C4-2B (cell line): ENCODE measurements around the gene IFFO2.

Source experiments
- H3K27ac ChIP-seq: fragments of 450-650 bp; 2 replicates; pipeline ENCODE4 v1.5.1; 2017
- ZFX ChIP-seq: fragments of 450-650 bp; IDR thresholded peaks from 2 replicates; pipeline ENCODE4 v1.6.1; 2017
- TF ChIP-seq, protein P1 (sequence below): fragments of 450-650 bp; conservative IDR thresholded peaks from 2 replicates; pipeline ENCODE4 v1.5.1; 2017; ENCODE audit warnings: mild to moderate bottlenecking

Gene IFFO2

DNA sequence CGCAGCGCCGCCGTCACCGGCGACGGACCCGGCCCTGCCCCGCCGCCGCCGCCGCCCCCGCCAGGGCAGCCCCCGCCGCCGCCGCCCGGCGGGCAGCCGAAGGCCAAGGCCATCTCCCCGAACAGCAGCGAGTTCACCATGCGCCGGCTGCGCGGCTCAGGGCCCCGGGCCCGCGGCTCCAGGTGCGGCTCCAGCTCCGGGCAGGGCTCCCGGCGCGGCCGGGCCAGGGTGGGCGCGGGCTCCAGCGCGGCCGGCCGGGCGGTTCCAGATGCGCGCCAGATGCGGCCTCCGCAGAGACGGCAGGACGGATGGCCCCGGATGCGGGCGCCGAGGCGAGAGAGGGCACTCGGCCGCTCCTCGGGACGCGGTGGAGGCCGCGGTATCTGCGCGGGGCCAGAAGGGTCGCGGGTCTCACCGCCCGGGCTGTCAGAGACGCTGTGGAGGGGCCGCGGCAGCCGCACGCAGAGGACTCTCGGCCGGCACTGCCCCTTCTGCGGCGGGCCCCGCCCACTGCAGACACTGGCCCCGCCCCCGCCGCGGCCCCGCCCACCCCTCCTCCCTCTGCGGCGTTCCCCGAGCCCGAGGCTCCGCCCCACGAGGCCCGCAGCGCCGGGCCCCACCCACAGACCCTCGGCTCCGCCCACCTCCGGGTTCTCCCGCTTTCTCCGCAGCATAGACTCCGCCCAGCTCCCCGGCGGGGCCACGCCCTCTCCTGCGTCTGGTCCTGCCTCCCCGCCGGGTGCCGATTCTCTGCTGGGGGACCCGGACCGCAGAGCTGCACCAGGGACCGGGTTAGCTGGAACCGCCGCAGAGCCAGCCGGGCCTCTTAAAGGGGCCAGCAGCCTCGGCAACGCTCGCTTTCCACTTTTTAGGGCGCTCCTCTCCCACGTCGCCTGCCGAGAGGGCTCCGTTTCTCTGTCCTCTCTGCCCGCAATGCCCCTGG, at the start of gene IFFO2:
TSS of gene IFFO2 (minus strand) at position 484 of the 943 bp plus-strand sequence. CDS start at position 140, 344 bp downstream.
- peak within 1 kb of the TSS; percentile 53 for H3K27ac ChIP-seq
- TF ChIP-seq ZFX, result peak; percentile 33; the same call in 1 of the 2 replicates
- TF ChIP-seq, protein P1, sequence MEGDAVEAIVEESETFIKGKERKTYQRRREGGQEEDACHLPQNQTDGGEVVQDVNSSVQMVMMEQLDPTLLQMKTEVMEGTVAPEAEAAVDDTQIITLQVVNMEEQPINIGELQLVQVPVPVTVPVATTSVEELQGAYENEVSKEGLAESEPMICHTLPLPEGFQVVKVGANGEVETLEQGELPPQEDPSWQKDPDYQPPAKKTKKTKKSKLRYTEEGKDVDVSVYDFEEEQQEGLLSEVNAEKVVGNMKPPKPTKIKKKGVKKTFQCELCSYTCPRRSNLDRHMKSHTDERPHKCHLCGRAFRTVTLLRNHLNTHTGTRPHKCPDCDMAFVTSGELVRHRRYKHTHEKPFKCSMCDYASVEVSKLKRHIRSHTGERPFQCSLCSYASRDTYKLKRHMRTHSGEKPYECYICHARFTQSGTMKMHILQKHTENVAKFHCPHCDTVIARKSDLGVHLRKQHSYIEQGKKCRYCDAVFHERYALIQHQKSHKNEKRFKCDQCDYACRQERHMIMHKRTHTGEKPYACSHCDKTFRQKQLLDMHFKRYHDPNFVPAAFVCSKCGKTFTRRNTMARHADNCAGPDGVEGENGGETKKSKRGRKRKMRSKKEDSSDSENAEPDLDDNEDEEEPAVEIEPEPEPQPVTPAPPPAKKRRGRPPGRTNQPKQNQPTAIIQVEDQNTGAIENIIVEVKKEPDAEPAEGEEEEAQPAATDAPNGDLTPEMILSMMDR, result no peak

DNA sequence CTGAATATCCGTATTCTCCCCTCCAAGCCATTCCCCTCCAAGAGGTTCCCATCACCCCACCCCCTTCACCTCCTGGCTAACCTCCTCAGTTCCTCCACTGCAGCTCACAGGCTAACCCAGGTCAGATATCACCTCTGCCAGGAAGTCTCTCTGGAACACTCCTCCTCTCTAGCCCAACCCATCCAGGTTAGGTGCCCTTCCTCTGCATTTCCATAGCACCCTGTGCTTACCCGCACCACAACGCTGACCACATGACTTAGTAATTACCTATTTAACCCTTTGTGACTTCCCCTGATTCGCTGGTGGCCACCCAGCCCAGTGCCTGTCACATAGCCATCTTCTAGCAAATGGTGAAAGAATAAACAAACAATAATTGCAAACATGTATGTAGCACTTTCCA, 49.5 kb upstream of the IFFO2 start:
- no peak for TF ChIP-seq ZFX
- TF ChIP-seq, protein P1, result no peak
- no peak overlapping the region for H3K27ac ChIP-seq

DNA sequence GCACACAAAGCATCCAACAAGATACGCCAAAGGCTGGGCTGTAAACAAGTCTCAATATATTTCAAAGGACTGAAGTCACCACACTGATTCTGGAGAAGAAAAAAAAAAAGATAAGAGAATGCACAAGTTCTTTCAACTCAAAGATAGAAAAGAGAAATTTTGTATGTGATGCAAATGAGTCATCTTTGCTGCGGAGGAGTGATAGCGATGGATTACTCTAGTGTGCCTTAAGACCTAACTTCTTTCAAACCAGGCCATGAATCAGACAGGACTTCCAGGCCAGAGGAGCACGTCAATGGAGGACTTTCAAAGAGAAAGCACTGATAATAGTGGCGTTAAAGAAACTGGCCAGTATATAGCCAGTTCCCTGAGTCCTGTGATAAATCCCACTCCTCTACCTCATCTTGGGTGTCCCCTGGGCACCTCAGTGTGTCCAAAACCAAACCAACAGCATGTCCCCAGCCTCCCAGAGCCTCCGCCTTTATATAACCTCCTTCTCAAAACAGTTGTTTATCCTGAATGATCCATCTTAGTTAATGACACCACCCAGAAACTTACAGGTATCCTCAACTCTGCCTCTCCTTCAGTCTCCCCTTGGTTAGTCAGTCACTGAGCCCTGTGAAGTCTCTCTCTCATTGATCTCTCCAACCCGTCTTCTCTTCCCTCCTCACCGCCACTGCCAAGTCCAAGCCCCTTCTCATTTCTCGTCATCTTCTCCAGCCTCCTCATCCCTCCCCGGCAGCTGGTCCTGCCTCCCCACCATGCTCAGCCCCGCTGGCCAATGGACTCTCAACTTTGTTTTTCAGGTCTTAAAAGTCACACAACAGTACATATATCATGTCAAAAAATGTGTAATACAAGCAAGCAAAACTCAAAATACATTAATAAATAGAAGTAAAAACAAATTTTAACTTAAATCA, 47.2 kb upstream of the IFFO2 start:
- TF ChIP-seq, protein P1, result no peak
- TF ChIP-seq ZFX, result no peak

DNA sequence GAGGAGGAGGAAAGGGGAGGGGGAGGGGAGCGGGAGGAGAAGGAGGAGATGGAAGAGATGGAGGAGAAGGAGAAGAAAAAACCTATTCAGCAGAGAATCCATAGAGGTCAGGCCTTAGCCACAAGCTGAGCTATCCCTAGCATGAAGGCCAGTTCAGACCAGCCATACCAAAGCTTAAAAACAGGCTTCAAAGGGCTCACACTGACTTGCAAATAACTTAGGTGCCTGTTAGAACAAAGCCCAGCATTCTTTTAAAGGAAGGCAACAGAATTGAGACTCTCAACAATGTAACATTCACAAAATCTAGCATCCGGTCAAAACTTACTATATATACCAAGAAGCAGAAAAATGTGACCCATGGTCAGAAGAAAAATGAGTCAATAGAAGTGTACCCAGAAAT, 43.6 kb upstream of the IFFO2 start:
- TF ChIP-seq ZFX, result no peak
- no peak overlapping the region for H3K27ac ChIP-seq

More for the DNA sequence above, 47.2 kb upstream of the IFFO2 start:
- no peak overlapping the region for H3K27ac ChIP-seq

DNA sequence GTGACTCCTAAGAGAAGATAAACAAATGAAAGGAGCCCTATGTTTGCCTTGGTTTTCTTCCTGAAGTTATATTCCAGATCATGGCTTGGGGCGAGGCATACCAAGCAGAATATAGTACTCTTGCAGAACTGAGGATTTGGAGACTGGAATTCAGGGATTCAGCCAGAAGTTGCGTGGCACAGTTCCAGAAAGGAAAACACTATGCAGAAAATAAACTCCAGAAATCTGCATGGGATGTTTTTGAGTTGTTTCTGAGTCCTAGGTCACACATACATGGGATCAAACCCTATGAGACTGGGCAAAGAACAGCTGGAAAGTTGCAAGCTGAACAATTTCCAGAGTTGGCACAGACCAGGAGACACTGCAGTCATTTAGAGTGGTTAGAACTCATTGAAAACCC, 42.9 kb upstream of the IFFO2 start:
- TF ChIP-seq, protein P1, result no peak
- no peak for TF ChIP-seq ZFX
- H3K27ac ChIP-seq, result peak overlapping the region; percentile 59; the same call in 1 of the 2 replicates

DNA sequence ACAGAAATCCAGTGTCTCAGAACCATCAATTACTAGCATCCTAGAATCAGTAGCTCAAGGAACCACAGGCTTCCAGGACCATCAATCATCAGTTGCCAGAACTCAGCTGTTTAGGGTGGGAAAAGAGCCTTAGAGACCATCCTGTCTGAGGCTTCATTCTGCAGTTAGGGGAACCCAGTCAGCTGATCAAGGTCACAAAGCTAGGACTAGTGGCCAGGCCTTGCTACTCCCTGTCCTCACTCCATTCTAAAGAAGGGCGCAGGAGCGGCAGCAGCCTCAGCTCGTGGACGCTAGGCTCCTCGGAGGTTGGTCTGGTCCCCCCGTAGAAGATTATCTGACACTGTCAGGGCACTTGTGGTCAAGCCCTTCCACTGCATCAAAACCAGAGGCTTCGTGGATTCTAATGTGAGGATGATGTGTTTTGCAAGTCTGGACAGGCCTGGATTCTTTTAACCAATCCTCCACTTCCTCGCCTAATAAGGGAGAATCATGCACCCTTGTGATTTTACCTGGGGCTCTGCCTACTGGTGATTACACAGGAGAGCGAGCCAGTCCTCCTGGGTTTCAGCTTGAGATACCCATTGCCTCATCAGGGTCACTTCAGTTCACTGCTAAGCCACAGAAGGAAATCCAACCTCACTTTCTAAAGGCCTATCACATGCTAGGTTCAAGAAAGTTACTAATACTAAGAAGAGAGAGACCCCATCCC, 41.7 kb upstream of the IFFO2 start:
- peak overlapping the region; percentile 59 for H3K27ac ChIP-seq

DNA sequence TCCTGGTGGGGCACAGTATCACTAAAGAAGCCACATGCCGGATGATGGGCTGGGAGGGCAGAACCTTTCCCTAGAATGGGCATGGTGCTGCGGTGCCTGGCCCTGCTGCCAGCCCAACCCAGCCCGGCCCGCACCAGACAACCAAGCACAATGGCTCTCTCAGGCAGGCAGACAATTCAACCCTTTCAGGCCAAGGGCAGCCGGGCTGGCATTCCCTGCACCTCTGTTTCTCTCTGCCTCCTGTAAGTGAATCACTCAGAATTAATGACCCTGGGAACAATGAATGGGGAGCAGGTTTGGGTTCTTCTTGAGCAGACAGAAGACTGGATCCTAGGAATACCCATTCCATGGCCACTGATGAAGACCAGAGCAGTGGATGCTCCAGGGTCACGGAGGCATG, 41.0 kb upstream of the IFFO2 start:
- TF ChIP-seq, protein P1, result no peak
- no peak for TF ChIP-seq ZFX
- H3K27ac ChIP-seq, result no peak overlapping the region

More for the DNA sequence above, 41.7 kb upstream of the IFFO2 start:
- TF ChIP-seq, protein P1, result no peak
- no peak for TF ChIP-seq ZFX
